T-helper 1 cell treated with Interleukin-12 subunit alpha and Interleukin-12 subunit beta and Interleukin-4 antibody, amounts not matched to agents 30 ng/mL and 1 ng/mL, for 36 hours (primary cell): ENCODE results near the gene NCAPG. TPM values are rescaled to one million over a fixed set of nuclear protein-coding genes. Genes with fewer than 3 reads are reported as not detected.

Experiments used
- intact Hi-C: fragments of 100-400 bp; cut with micrococcal nuclease; formaldehyde crosslinking; loops from one replicate; pipeline ENCODE4 v1.15.1; 2024
- total RNA-seq: library from RNA; stranded (reverse); gene quantifications from 2 replicates; pipeline ENCODE4 v1.2.3, GENCODE V29; 2022

The NCAPG gene, protein sequence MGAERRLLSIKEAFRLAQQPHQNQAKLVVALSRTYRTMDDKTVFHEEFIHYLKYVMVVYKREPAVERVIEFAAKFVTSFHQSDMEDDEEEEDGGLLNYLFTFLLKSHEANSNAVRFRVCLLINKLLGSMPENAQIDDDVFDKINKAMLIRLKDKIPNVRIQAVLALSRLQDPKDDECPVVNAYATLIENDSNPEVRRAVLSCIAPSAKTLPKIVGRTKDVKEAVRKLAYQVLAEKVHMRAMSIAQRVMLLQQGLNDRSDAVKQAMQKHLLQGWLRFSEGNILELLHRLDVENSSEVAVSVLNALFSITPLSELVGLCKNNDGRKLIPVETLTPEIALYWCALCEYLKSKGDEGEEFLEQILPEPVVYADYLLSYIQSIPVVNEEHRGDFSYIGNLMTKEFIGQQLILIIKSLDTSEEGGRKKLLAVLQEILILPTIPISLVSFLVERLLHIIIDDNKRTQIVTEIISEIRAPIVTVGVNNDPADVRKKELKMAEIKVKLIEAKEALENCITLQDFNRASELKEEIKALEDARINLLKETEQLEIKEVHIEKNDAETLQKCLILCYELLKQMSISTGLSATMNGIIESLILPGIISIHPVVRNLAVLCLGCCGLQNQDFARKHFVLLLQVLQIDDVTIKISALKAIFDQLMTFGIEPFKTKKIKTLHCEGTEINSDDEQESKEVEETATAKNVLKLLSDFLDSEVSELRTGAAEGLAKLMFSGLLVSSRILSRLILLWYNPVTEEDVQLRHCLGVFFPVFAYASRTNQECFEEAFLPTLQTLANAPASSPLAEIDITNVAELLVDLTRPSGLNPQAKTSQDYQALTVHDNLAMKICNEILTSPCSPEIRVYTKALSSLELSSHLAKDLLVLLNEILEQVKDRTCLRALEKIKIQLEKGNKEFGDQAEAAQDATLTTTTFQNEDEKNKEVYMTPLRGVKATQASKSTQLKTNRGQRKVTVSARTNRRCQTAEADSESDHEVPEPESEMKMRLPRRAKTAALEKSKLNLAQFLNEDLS
- 42.8 and 43.4 TPM in 2 replicates for total RNA-seq

DNA sequence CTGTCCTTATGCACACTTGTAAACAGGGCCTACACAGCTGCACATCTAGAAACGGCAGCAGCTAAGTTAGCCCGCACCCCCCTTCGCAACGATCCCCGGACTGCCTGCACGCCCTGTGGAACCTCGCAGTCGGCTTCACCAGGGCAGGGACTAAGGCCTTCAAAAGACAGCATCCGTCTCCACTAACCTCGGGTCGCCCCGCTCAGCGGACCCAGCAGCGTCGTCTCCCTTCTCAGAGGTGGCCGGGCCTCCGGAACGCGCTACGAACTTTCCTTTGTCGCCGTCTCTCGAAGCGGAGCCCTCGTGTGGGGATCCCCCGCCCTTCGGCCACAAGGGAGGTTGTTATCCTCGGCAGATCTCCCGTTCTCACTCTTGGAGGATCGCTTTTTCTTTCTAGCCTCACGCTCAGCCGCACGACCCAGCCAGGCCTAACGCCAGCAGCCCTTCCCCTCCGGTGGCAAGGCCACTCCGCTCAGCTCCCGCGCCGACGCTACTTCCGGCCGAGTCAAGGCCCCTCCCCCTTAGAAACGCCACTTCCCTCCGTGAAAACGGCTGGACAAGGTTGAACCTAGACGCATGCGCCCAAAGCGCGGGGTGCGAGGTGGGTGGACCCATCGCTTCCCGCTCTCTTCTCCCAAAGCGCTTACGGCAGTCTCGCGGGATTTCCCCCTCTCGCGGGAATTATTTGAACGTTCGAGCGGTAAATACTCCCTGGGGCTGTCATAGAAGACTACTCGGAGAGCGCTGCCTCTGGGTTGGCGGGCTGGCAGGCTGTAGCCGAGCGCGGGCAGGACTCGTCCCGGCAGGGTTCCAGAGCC, at the start of gene NCAPG, which contains the start of gene DCAF16:
NCAPG (plus strand) TSS at position 720 of the 818 bp plus-strand sequence. CDS start 99 bp downstream, outside the sequence.
DCAF16 (minus strand) TSS at position 498 of the 818 bp plus-strand sequence. CDS start 6,616 bp downstream, outside the sequence.
- intact Hi-C loops = loop anchor here (1.0 to 2.0 kb wide), 7 partner anchors 14 to 1586 kb away; partner anchors contain the start of genes LAP3, MED28 and QDPR

DNA sequence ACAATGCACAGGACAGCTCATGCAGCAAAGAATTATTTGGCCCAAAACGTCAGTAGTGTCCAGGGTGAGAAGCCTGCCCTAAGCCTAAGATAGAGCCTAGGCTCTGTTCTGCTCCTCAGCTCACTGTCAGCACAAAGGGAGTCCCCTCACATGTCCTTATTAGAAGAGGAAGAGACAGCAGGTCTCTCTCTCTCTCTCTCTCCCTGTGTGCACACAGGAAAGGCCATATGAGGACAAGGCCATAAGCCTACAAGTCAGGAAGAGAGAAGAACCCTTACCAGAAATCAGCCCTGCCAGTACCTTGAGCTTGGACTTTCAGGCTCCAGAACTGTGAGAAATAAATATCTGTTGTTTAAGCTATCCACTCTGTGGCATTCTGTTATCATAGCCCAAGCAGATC, 49.7 kb upstream of the NCAPG start:
- intact Hi-C loops = no loop called here

DNA sequence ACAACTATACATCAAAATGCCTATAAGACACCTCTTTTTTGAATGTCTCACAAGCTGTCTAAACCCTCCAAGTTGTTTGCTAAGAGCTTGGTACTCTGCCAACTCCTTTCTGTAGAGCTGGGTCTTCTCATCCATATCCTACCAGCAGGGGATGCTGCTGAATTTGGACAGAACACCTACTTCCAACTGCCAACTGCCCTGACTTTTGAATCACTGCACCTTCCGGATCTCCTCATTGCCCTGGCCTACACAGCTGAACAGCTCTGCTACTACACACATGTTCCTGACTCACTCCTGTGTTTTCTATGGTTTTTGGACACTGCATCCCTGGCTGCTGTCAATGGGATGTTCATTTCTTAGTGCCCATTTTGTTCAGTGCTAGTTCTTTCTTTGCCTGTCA, 48.1 kb upstream of the NCAPG start:
- intact Hi-C loops = no loop called here

DNA sequence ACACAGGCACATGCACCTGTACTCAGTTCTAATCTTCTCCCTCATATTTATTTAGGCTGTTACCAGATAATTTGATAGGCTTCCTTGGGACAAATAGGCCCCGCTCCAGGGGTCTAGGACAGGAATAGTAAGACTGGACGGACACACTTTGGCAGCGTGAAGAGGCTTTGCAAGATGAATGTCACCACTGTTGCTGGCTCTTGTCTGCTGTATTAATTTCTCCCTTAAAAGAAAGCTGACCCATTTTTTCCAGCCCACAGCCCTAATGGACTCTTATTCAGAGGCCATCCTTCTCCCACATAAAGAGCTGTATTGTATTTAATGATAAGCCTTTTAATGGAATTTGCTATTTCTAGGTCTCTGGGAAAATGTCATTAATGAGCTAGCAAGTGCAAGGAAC, 47.4 kb upstream of the NCAPG start:
- intact Hi-C loops = no loop called here

DNA sequence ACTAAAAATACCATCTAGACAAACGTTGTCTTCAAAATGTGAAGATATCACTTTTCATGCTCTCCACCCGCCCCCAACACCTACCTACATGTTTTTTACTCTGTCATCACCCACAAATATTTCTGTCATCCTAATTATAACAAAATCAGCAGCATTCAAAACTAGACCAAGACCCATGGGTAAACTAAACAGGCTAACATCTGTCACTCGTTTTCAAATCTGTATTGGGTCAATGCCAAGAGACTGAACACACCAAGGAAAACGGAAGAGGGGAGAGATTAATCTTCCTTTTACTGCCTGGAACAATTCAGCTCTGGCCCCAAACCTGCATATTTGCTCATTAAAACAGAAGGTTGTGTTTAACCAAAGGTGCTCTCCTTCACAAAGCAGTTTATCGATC, 46.8 kb upstream of the NCAPG start:
- intact Hi-C loops = no loop called here

DNA sequence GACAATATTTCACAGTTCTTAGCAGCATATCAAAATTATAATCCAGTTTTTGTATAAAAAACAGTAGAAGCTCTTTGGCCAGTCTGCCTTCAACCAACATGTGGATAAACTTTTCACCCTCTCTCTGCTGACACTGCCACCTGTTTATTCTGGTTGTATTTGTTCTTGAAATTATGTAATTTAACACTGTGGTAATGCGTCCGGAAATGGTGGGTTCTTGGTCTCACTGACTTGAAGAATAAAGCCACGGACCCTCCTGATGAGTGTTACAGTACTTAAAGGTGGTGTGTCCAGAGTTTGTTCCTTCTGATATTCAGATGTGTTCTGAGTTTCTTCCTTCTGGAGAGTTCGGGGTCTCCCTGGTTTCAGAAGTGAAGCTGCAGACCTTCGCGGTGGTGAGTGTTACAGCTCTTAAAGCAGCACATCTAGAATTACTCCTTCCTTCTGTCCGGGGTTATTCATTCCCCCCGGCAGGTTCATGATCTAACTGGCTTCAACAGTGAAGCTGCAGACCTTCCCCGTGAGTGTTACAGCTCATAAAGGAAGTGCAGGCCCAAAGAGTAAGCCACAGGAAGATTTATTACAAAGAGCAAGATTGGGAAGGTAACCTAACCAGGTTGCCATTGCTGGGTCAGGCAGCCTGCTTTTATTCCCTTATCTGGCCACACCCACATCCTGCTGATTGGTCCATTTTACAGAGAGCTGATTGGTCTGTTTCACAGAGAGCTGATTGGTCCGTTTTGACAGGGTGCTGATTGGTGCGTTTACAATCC, 45.1 kb upstream of the NCAPG start:
- intact Hi-C loops = no loop called here

DNA sequence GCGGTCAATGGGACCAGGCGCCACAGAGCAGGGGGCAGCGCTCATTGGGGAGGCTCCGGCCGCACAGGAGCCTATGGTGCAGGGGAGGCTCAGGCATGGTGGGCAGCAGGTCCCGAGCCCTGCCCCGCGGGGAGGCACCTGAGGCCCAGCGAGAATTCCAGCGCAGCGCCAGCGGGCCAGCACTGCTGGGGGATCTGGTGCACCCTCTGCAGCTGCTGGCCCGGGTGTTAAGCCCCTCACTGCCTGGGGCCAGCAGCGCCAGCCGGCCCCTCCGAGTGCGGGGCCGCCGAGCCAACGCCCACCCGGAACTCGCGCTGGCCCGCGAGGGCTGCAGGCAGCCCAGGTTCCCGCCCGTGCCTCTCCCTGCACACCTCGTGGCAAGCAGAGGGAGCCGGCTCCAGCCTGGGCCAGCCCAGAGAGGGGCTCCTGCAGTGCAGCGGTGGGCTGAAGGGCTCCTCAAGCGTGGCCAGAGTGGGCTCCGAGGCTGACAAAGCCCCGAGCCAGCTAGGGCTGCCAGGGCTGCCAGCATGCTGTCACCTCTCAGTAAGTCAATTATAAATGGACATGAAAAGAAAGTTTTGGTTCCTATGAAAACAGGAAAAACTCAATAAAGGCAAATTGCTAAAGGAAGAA, 43.8 kb upstream of the NCAPG start:
- intact Hi-C loops = no loop called here

DNA sequence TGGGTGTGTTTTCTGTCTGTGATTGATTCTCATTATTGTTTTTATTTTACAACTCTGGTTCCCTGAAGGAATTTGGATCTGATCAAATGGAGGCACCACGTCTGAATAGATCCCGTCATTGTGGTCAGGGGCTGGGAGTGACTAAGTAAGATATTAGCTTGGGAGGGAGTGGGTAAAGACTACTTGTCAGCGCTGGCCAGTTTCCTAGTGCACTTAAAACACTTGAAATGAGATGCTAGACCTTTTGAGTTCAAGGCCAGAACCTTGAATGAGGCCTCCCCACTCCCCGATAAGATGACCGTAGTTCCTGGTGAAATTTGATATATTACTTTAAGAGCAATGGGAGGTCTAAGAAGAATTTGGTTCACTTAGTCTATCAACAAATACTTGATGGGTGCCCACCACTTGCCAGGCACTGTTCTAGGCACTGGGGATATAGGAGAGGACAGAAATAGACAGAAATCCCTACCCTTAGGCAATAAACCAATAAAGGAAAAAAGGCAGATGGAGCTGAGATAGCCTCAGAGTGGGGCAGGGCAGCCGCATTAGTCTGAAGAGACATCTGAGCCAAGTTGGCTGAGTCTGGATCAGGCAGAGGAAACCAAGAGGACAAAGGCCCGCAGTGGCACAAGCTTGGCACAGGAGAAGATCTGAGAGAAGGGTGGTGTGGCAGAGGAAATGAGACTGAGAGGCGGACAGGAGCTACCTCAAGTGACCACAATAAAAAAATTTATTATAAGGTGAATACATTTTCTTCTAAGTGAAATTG, 41.2 kb upstream of the NCAPG start:
- intact Hi-C loops = no loop called here

DNA sequence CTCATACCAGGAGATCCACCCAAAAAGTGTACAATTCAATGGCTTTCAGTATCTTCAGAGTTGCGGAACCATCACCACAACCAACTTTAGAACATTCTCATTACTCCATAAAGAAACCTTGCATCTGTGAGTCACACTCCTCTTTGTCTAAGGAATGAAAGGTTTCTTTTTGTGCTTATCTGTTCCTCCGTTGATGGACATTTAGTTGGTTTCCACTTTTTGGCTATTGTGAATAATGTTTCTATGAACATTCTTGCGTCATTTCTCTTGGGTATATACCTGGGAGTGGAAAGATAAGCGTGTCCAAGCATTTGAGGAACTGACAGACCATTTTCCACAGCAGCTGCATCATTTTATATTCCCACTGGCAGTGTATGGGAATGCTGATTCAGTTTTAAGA, 39.9 kb upstream of the NCAPG start:
- intact Hi-C loops = no loop called here

DNA sequence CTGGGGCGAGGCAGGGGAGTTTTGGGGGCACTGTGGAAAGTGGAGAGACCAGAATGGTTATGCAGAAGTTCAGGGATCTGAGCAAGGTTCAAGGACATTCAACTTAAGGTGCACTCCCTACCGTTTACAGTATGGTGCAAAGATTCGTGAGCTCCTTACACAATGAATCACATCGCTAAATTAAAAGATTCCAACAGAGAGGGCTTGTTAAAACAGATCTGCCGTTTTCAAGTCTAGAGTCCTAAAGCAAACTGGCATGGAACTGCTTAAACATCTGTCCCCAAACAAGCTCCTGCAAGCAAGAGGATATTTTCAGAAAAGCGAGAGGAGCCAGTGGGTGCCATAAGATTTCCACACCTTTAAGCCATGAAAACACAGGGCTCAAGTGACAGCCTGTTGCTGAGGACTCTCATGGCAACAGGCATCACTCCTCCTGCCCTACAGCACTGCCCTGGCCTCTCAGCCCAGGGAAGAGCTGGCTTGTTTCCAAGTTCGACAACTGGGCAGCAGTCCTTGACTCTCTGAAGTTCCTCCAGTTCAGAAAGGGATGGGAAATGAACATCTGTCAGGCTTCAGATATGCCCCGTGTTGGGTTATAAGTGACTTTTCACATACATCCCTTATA, 39.4 kb upstream of the NCAPG start:
- intact Hi-C loops = no loop called here

DNA sequence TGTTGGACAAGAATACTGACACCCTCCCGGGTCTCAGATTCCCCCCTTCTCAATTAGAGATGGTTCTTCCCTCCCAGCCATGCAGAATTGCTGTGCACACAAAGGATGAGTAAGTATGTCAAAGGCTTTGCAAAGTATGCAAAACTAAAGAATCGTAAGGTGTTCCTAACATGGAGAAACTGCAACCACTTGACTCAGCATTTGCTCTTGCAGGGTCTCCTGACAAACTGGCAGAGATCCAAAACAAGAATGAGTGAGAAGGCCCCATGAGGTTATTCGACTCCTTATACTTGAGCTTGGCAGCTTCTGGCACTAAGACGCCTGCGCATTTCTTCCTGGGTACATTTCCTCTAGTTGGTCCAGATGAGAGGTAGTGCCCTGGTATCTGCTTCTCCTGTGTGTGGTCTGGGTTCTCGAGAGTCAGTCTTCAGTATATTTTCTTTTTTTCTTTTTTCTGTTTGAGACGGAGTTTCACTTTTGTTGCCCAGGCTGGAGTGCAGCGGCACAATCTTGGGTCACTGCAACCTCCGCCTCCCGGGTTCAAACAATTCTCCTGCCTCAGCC, 37.6 kb upstream of the NCAPG start:
- intact Hi-C loops = no loop called here

DNA sequence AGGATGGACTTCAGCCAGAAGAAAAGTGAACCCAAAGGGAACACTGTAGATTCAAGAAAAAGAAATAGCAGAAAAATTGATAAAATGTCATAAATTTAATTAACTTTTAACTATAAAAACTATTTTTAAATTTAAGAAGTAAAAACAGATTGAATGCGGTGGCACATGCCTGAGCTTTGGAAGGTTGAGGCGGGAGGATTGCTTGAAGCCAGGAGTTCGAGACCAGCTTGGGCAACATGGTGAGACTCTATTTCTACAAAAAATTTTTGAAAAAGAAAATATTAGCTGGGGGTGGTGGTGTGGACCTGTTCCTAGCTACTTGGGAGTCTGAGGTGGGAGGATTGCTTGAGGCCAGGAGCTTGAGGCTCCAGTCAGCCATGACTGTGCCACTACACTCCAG, 32.3 kb upstream of the NCAPG start:
- intact Hi-C loops = no loop called here

DNA sequence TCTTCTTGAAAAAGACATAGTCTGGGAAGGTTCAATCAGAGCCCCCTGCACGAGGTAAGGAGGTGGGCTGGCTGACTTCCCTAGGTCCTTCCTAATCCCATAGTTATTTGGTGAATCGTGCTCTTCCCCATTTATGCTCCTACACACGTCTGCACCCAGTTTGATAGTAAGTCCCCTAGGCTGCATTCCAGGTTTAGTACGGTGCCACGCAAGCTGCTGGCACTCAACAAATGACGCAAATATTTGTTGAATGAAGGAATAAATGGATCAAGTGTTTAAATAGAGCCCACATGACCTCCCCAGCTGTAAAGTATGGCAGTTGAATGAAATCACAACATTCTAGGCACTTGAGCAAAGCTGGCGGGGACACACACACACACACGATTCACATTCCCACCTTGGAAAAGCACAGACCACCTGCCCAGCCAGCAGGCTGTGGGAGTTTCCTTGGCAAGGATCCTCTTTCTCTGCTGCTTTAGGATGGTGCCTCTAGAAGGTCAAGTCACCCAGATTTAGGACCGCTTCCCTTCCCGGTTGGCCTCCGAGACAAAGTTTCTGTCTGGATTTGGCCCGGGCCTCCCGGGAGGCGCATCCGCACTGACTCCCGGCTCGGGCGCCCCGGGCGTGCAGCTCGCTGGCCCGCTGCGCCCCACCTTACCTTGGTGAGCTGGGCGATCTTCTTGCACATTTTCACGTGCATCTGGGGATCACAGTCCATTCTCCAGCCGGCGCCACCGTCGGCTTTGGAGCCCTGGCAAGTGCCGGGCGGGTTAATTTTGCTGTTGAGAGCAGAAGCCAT, 30.1 kb upstream of the NCAPG start:
- intact Hi-C loops = no loop called here

DNA sequence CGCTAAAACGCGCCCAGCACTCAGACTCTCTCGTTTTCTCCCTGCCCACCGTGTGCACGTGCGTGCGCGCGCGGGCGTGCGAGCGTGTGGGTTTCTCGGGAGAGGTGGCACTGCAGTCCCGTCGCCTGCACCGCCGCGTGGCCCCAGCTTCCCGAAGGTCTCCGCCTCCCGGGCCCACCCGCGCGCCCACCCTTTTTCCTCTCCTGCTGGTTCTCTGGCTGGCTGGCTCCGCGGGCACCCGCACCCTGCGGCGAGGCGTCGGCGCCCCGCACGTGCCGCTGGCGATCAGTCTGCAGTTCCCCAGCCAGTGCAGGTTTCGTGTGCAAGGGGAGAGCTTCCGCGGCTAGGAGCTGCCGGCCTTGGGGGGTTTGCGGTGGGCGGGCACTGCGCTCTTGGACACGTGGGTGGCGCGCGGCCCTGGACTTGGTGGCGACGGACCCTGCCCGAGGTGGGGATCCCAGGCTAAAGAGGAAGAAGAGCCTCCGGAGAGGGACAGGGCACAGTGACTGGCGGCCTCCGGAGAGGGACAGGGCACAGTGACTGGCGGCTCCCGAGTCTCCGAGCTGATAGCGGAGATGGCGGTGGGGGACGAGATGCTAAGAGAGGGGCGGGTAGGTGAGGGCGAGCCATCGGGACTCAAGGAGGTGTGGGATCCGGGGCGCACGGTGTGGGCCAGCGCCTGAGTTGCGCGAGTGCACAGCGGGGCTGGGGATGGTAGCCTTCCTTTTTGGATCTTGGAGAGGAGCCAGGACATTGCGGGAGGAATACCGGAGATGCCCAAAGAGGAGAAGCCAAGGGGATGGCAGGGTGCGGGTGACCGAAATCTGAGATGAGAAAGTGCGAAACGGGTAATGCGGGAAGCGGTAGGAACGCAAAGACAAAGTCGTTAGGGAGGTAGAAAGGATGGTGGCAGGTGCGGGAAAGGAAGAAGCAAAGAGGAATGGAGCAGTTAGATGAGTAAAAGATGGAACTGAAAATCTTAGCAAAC, 29.2 kb upstream of the NCAPG start, which contains the start of gene FAM184B:
FAM184B (minus strand) TSS at position 322 of the 988 bp plus-strand sequence. CDS start 322 bp downstream, outside the sequence.
- intact Hi-C loops = no loop called here

DNA sequence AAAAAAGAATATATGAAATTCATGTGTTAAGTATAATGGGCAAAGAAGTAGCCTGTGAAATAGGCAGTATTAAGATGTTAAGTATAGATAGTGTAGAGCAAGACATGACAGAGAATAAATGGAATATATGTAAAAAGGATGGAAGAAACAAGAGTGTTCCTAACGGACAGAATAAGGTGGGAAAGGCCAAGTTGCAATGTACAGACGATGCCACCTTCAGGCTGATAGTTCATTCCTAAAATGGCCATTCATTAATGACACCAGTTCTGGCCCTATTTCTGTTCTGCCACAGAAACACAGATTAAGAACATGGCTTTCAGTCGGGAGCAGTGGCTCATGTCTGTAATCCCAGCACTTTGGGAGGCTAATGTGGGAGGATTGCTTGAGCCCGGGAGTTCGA, 24.9 kb upstream of the NCAPG start:
- intact Hi-C loops = no loop called here

DNA sequence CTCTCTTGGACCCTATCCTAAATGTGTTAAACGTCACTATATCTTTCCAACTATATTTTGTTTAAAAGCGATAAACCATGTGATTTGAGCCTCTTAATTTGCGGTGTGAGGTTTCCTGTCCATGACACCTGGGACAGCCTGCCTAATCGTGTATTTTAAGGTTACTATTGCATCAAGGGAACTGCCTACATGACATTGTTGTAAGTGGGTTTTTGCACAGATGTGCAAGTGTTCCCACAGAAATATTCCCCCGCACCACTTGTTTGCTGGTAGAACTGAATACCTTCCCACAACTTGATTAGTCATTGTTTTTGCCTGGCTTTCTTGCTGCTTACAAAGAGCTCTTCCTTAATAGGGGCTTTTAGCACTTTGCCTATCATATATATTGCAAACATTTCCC, 24.2 kb upstream of the NCAPG start:
- intact Hi-C loops = no loop called here
